HCT116 (cell line): ENCODE measurements around the gene METTL24.

Experiments used
- POLR2A ChIP-seq: IDR thresholded peaks from 2 replicates; pipeline ENCODE4 v1.7.0; 2011; ENCODE audit warnings: borderline replicate concordance; ENCODE audit not compliant: insufficient read depth, insufficient read length; ENCODE audit errors: extremely low read depth
- POLR2AphosphoS5 ChIP-seq: IDR thresholded peaks from 2 replicates; pipeline ENCODE4 v1.6.1; 2011; ENCODE audit warnings: mild to moderate bottlenecking, low read depth, low read length, moderate library complexity
- SIN3A ChIP-seq: IDR thresholded peaks from 2 replicates; pipeline ENCODE4 v1.6.1; 2012; ENCODE audit warnings: low read depth
- TF ChIP-seq, protein P1 (sequence below), 3 experiments: fragments of 200-600 bp in 1 of 3; sonication (generic) in 1 of 3; IDR thresholded peaks in 2 of 3; conservative IDR thresholded peaks in 1 of 3; 2 replicates each; pipeline ENCODE4 v1.5.1; 2012 to 2017; ENCODE audit warnings: low read depth in 2 of 3, low read length in 2 of 3, antibody characterized with exemption in 1 of 3, borderline replicate concordance in 1 of 3, control low read depth in 1 of 3, mild to moderate bottlenecking in 1 of 3, mixed read lengths in 1 of 3, mixed run types in 1 of 3, moderate library complexity in 1 of 3; ENCODE audit not compliant: insufficient read depth in 1 of 3
- TF ChIP-seq, protein P2 (sequence below): IDR thresholded peaks from 2 replicates; pipeline ENCODE4 v1.6.1; 2012; ENCODE audit warnings: low read depth

DNA sequence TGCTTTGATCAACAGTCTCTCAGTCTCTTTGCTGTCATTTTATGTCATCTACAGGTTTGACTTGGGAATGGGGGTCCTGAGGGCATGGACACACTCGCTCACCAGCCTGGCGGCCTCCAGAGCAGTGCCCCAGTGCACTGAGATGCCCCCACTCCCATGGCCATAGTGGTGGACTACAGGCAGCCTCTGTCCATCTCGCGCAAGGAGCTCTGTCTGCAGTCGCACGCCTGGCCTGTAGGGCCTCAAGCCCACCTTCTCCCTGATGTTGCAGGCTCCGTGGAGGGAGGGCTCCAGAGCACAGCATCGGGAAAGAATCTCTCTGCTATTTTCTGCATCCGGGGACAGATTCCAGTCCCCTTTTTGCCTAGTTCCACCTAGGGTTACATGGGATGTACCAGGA, 34.6 kb upstream of the METTL24 start:
- TF ChIP-seq, protein P1, sequence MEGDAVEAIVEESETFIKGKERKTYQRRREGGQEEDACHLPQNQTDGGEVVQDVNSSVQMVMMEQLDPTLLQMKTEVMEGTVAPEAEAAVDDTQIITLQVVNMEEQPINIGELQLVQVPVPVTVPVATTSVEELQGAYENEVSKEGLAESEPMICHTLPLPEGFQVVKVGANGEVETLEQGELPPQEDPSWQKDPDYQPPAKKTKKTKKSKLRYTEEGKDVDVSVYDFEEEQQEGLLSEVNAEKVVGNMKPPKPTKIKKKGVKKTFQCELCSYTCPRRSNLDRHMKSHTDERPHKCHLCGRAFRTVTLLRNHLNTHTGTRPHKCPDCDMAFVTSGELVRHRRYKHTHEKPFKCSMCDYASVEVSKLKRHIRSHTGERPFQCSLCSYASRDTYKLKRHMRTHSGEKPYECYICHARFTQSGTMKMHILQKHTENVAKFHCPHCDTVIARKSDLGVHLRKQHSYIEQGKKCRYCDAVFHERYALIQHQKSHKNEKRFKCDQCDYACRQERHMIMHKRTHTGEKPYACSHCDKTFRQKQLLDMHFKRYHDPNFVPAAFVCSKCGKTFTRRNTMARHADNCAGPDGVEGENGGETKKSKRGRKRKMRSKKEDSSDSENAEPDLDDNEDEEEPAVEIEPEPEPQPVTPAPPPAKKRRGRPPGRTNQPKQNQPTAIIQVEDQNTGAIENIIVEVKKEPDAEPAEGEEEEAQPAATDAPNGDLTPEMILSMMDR (IDR thresholded peaks at IDR 0.05 in 2 of 3, conservative IDR thresholded peaks at IDR 0.05 in 1 of 3; ENCODE audit: borderline replicate concordance in 1 of 3, insufficient read depth in 1 of 3, low read depth in 2 of 3, low read length in 2 of 3): no peak
- TF ChIP-seq, protein P2, sequence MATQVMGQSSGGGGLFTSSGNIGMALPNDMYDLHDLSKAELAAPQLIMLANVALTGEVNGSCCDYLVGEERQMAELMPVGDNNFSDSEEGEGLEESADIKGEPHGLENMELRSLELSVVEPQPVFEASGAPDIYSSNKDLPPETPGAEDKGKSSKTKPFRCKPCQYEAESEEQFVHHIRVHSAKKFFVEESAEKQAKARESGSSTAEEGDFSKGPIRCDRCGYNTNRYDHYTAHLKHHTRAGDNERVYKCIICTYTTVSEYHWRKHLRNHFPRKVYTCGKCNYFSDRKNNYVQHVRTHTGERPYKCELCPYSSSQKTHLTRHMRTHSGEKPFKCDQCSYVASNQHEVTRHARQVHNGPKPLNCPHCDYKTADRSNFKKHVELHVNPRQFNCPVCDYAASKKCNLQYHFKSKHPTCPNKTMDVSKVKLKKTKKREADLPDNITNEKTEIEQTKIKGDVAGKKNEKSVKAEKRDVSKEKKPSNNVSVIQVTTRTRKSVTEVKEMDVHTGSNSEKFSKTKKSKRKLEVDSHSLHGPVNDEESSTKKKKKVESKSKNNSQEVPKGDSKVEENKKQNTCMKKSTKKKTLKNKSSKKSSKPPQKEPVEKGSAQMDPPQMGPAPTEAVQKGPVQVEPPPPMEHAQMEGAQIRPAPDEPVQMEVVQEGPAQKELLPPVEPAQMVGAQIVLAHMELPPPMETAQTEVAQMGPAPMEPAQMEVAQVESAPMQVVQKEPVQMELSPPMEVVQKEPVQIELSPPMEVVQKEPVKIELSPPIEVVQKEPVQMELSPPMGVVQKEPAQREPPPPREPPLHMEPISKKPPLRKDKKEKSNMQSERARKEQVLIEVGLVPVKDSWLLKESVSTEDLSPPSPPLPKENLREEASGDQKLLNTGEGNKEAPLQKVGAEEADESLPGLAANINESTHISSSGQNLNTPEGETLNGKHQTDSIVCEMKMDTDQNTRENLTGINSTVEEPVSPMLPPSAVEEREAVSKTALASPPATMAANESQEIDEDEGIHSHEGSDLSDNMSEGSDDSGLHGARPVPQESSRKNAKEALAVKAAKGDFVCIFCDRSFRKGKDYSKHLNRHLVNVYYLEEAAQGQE: no peak
- no peak for TF ChIP-seq POLR2AphosphoS5
- no peak for TF ChIP-seq POLR2A
- no peak for TF ChIP-seq SIN3A
